A673 (cell line): ENCODE data around the gene NKIRAS2. TPM values are rescaled to one million over a fixed set of nuclear protein-coding genes. Genes with fewer than 3 reads are reported as not detected.

Experiments
- BruUV-seq: library from RNA; stranded (reverse); fragments of 400-500 nt; replicated peaks from 2 replicates; lab custom pipeline; 2021; lab: Mats Ljungman, UMichigan
- CTCF ChIA-PET: fragments of 300-600 bp; sonication (Branson Sonifier 250); formaldehyde crosslinking; loops from one replicate; lab custom pipeline; 2022; ENCODE audit warnings: antibody characterized with exemption; lab: Charles Lee
- POLR2A ChIA-PET: fragments of 300-600 bp; sonication (Branson Sonifier 250); formaldehyde crosslinking; loops from one replicate; lab custom pipeline; 2022; ENCODE audit warnings: antibody characterized with exemption; ENCODE audit not compliant: low non-redundant PET; lab: Charles Lee
- DNase-seq: peaks from one replicate; pipeline ENCODE4 v3.0.0-alpha.2; 2015; ENCODE audit warnings: low spot score
- H3K27ac ChIP-seq: fragments of 200-600 bp; sonication (generic); 2 replicates; pipeline ENCODE4 v1.5.1; 2016; ENCODE audit warnings: mixed run types, low read depth, mild to moderate bottlenecking, mixed read lengths, antibody characterized with exemption, low read length; ENCODE audit not compliant: poor library complexity, severe bottlenecking
- H3K27me3 ChIP-seq: fragments of 200-600 bp; sonication (generic); replicated peaks from 2 replicates; pipeline ENCODE4 v1.6.1; 2017; ENCODE audit warnings: mixed run types, low read depth, mild to moderate bottlenecking, mixed read lengths, antibody characterized with exemption, low read length; ENCODE audit not compliant: insufficient read depth, poor library complexity
- H3K36me3 ChIP-seq: fragments of 200-600 bp; sonication (generic); 2 replicates; pipeline ENCODE4 v1.6.1; 2016; ENCODE audit warnings: mixed run types, mild to moderate bottlenecking, mixed read lengths, antibody characterized with exemption, low read length; ENCODE audit not compliant: insufficient read depth, poor library complexity, severe bottlenecking
- H3K4me1 ChIP-seq: fragments of 200-600 bp; sonication (generic); 2 replicates; pipeline ENCODE4 v1.6.1; 2017; ENCODE audit warnings: mixed run types, mild to moderate bottlenecking, mixed read lengths, antibody characterized with exemption, low read length; ENCODE audit not compliant: insufficient read depth, poor library complexity, severe bottlenecking
- H3K4me3 ChIP-seq: fragments of 200-600 bp; sonication (generic); 2 replicates; pipeline ENCODE4 v1.5.1; 2016; ENCODE audit warnings: low read depth, mixed run types, mild to moderate bottlenecking, mixed read lengths, low read length; ENCODE audit not compliant: poor library complexity, severe bottlenecking
- H3K9me3 ChIP-seq: fragments of 200-600 bp; sonication (generic); 2 replicates; pipeline ENCODE4 v1.6.1; 2016; ENCODE audit warnings: mixed run types, low read depth, mild to moderate bottlenecking, mixed read lengths, antibody characterized with exemption, low read length; ENCODE audit not compliant: poor library complexity, severe bottlenecking
- EZH2 ChIP-seq: fragments of 200-600 bp; sonication (generic); IDR thresholded peaks from 2 replicates; pipeline ENCODE4 v1.6.1; 2017; ENCODE audit warnings: borderline replicate concordance, low read depth, mild to moderate bottlenecking, mixed read lengths, antibody characterized with exemption, low read length; ENCODE audit not compliant: poor library complexity, severe bottlenecking
- intact Hi-C: fragments of 100-400 bp; cut with micrococcal nuclease; formaldehyde crosslinking; loops from one replicate; pipeline ENCODE4 v1.10.0; 2022; ENCODE audit not compliant: unreplicated experiment
- total RNA-seq: library from RNA; stranded (reverse); gene quantifications from 2 replicates; pipeline ENCODE4 v1.2.3, GENCODE V29; 2021
- TF ChIP-seq, protein P1 (sequence below): fragments of 300-800, 200-600 bp; sonication (generic); conservative IDR thresholded peaks from 2 replicates; pipeline ENCODE4 v1.5.1; 2017; ENCODE audit warnings: low read depth, mild to moderate bottlenecking, antibody characterized with exemption, low read length, moderate library complexity, mixed read lengths

NKIRAS2 gene
- total RNA-seq, 1 experiment from 2014 or later: 28.7 TPM

DNA sequence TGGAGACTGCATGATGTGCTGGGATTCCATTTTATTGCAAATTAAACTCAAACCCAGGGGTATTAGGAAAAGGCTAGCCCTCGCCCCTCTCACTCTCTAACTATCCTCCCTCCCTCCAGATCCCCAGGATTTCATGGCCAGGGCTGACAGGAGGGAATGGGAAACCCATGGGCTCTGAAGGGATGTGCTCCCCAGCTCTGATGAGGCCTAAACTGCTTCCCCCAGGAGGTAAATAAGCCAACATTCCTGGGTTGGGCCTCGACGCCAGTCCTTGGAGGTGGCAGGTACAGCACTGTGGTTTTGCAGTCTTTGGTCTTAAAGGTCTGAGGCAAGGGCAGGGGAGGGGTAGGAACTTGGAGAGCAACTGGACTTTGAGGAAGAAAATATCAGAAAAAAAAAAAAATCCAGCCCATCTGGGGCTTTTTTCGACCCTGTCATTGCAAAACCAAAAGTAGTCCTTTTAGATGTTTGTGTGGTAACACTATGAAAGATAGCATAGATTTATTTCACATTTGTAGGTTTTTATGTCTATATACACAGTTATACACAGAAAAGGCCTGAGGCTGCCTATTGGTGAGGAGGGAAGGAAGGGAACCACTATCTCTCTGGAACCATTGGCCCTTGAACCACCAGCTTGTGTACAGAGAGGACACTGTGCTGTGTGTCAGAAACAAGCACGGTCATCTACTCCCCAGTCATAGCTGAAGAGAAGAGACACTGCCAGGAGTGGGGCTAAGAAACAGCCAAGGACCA, 18.5 kb downstream of the NKIRAS2 start:
- no peak for TF ChIP-seq EZH2
- TF ChIP-seq, protein P1, sequence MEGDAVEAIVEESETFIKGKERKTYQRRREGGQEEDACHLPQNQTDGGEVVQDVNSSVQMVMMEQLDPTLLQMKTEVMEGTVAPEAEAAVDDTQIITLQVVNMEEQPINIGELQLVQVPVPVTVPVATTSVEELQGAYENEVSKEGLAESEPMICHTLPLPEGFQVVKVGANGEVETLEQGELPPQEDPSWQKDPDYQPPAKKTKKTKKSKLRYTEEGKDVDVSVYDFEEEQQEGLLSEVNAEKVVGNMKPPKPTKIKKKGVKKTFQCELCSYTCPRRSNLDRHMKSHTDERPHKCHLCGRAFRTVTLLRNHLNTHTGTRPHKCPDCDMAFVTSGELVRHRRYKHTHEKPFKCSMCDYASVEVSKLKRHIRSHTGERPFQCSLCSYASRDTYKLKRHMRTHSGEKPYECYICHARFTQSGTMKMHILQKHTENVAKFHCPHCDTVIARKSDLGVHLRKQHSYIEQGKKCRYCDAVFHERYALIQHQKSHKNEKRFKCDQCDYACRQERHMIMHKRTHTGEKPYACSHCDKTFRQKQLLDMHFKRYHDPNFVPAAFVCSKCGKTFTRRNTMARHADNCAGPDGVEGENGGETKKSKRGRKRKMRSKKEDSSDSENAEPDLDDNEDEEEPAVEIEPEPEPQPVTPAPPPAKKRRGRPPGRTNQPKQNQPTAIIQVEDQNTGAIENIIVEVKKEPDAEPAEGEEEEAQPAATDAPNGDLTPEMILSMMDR: no peak
- ChIA-PET POLR2A (no interaction called here), CTCF (no interaction called here)
- Histone ChIP-seq H3K36me3 (no peaks in the 10 kb centered on the region), H3K4me1 (no peaks in the 10 kb centered on the region), H3K27me3 (no peaks in the 10 kb centered on the region), H3K27ac (no peak overlapping the region), H3K4me3 (no peak overlapping the region), H3K9me3 (no peaks in the 10 kb centered on the region)
- BruUV-seq: no TSS peak
- DNase-seq: no peak
- intact Hi-C loops: no loop called here

DNA sequence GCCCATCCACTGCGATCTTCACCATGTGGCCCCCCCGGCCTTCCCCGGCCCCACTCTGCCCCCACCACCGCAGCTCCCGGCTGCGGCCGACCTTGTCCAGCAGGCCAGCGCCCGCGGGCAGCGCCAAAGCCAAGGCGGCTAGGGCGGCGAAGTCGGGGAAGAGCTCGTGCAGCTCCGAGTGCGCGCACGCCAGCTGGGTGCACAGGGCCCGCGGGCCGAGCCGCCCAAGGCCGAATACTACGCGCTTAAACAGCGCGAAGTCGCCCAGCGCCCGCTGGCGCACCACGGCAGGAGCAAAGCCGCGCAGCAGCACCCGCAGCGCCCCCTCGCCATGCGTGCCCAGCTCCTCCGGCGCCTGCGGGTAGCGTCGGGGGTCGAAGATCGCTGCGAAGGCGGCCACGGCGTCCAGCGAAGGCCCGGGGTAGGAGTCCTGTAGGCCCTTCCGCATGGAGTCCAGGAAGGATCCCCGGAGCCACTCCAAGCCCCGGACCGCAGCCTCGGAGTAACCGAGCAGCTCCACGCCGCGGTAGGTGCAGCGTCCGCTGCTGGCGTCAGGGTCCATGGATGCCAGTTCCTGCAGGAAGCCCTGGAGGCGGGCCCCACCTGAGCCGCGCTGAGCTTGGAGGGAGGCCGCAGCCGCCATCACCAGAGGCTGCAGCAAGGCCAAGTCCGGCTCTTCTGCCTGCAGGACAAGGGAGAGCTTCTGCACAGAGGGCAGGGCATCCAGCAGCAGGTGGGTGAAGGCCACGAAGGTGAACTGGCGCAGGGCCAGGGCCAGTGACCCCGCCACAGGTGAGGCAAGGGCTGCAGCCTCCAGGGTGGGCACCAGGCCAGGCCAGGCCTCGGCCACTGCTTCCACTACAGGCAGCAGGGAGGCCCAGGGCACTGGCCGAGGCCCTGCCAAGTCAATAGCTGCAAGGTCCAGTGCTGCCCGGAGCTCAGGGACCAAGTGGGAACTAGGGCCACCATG, 20.2 kb downstream of the NKIRAS2 start:
- DNase-seq: no peak
- BruUV-seq: no TSS peak
- H3K9me3 ChIP-seq: no peaks in the 10 kb centered on the region
- no peaks in the 10 kb centered on the region for H3K36me3 ChIP-seq
- TF ChIP-seq, protein P1: no peak
- no peak for TF ChIP-seq EZH2
- no peak overlapping the region for H3K4me3 ChIP-seq
- H3K27me3 ChIP-seq: no peaks in the 10 kb centered on the region
- H3K27ac ChIP-seq: no peak overlapping the region
- intact Hi-C loops: no loop called here
- ChIA-PET CTCF (interaction anchor here (0.5 kb wide), 1 partner anchor 45 kb away, joined by 3 read pairs; no protein-coding TSS in a partner anchor), POLR2A (no interaction called here)
- no peaks in the 10 kb centered on the region for H3K4me1 ChIP-seq

DNA sequence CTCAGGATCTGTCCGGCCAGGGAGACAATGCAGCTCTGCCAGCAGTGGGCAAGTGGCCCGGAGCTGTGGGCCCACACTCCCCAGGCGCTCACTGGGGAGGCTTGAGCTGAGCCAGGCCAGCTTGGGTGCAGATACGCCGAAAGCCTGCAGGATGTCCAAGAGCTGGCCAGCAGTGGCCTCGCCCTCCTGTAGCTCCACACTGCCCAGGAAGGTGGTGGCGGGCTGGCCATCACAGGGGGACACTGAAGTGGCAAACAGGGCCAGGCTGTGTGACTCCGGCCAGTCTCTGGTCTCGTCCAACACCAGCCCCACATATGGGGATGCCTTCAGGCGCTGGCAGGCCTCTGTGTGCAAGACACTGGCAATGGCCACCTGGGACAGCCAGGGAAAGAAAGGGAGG, 20.9 kb downstream of the NKIRAS2 start:
- Histone ChIP-seq H3K4me3 (no peak overlapping the region), H3K27me3 (no peaks in the 10 kb centered on the region), H3K27ac (no peak overlapping the region), H3K9me3 (no peaks in the 10 kb centered on the region), H3K4me1 (no peaks in the 10 kb centered on the region), H3K36me3 (no peaks in the 10 kb centered on the region)
- ChIA-PET POLR2A (no interaction called here), CTCF (no interaction called here)
- TF ChIP-seq, protein P1: no peak
- no peak for TF ChIP-seq EZH2
- intact Hi-C loops: no loop called here
- DNase-seq: no peak
- BruUV-seq: no TSS peak
